Right lobe of liver (tissue), 6 donors: Measurements from ENCODE around the gene UQCR10. TPM values are rescaled to one million over a fixed set of nuclear protein-coding genes. Genes with fewer than 3 reads are reported as not detected.

Source experiments
- ATAC-seq, 4 donors: fragments of 200-7000 bp; cut with Tn5 transposase; one replicate each; pipeline ENCODE4 v1.9.1; 2020; ENCODE audit warnings: mild to moderate bottlenecking in 4 of 4, moderate library complexity in 4 of 4
- DNase-seq, 3 donors: peaks; one replicate each; pipeline ENCODE4 v3.0.0-alpha.2; 2020
- H3K27ac ChIP-seq, 3 donors: fragments of 200-600 bp; one replicate each; pipeline ENCODE4 v1.8.0; 2022
- H3K27me3 ChIP-seq, 2 donors: fragments of 200-600 bp; one replicate each; pipeline ENCODE4 v1.8.0; 2022
- H3K36me3 ChIP-seq, 4 donors: fragments of 200-600 bp; sonication (generic) in 1 of 4; one replicate each; pipeline versions ENCODE4 v1.5.1 to v1.8.0; 2017 to 2022; ENCODE audit warnings: control low read depth in 1 of 4
- H3K4me1 ChIP-seq, 4 donors: fragments of 200-600 bp; sonication (generic) in 1 of 4; one replicate each; pipeline versions ENCODE4 v1.5.1 to v1.8.0; 2017 to 2022; ENCODE audit warnings: control low read depth in 1 of 4
- H3K4me3 ChIP-seq, 3 donors: fragments of 200-600 bp; one replicate each; pipeline ENCODE4 v1.8.0; 2022
- H3K9me3 ChIP-seq, 4 donors: fragments of 200-600 bp; sonication (generic) in 1 of 4; one replicate each; pipeline versions ENCODE4 v1.5.1 to v1.8.0; 2017 to 2022; ENCODE audit warnings: control low read depth in 1 of 4
- CTCF ChIP-seq, 4 donors: fragments of 200-600 bp in 3 of 4; fragments of 450-650 bp in 1 of 4; IDR thresholded peaks; one replicate each; pipeline versions ENCODE4 v1.5.1 to v1.8.0; 2016 to 2022; ENCODE audit warnings: antibody characterized with exemption in 4 of 4, mild to moderate bottlenecking in 2 of 4
- POLR2A ChIP-seq: fragments of 450-650 bp; IDR thresholded peaks from one replicate; pipeline ENCODE4 v1.6.1; 2017; ENCODE audit warnings: antibody characterized with exemption, mild to moderate bottlenecking
- WGBS: methylation state at CpG from one replicate; pipeline ENCODE4 v1.1.6; 2018; ENCODE audit warnings: low coverage, low lambda C conversion rate; ENCODE audit not compliant: insufficient coverage; ENCODE audit errors: missing lambda C conversion rate; 5-methylcytosine and 5-hydroxymethylcytosine counted together
- intact Hi-C, 2 donors: fragments of 100-400 bp; cut with DNase I; formaldehyde crosslinking; loops; one replicate each; pipeline versions ENCODE4 v1.11.2 to v1.14.1; 2022
- small RNA-seq, 2 experiments: library from RNA; depleted of rRNA; stranded (forward); fragments of <200 nt; gene quantifications; one replicate each; pipeline ENCODE3, GENCODE V24; 2016
- total RNA-seq, 6 experiments: library from RNA; depleted of rRNA in 2 of 6; stranded (reverse); fragments of >200 nt in 2 of 6; fragmentation: NEBNext Ultra II Directional in 3 of 6; extraction: Animal tissue kit (Norgen Biotek cat#: 25700) in 3 of 6; gene quantifications; one replicate each; pipeline versions ENCODE4 v1.1.0 to v1.2.4, GENCODE V29; 2016 to 2023
- donor health status: DM: no; HTN: yes; CAD: no.
- donor health status: DM: no; HTN: no; CAD: no.
- donor health status: DM: no; HTN: no; CAD: no.
- donor health status: DM: no; HTN: yes; CAD: no.
- donor health status: DM: no; HTN: yes; CAD: no.

UQCR10 gene
- total RNA-seq, 6 experiments from 2014 or later: 57.4 to 71.6 (median 64.0) TPM

GRCh38 chr22:29819501-29819900 is 52.3 kb downstream of the UQCR10 start:
- ATAC-seq (no peak), DNase-seq (no peak)
- WGBS: 58% methylated on average over 2 of the region's 2 CpGs
- peaks cover 0 to 24% (median 7%) of the 10 kb centered on the region in 4 donors for H3K36me3 ChIP-seq
- H3K27ac ChIP-seq: no peak overlapping the region
- H3K9me3 ChIP-seq: no peaks in the 10 kb centered on the region
- intact Hi-C loops: no loop called here
- TF ChIP-seq POLR2A: no peak
- no peak for TF ChIP-seq CTCF (IDR thresholded peaks at IDR 0.05)
- no peaks in the 10 kb centered on the region for H3K27me3 ChIP-seq
- H3K4me1 ChIP-seq: peaks cover 0 to 65% (median 31%) of the 10 kb centered on the region in 4 donors
- no peak overlapping the region for H3K4me3 ChIP-seq

Small RNA genes within 50 kb of the gene (small RNA-seq; reads per million reads assigned to genes)
- gene RF00019: 0 reads per million in 2 experiments

Other genes starting within 250 kb of the UQCR10 start
- 10 to 100 TPM; 11.9 to 17.4 (median 14.1) TPM for gene THOC5, start 213.6 kb upstream of the UQCR10 start, total RNA-seq
- 100 to 1,000 TPM in 5 of 6 experiments, 10 to 100 TPM in 1; 94.5 to 149 (median 141) TPM for gene NIPSNAP1, start 186.3 kb upstream of the UQCR10 start, total RNA-seq
- gene NF2, start 163.7 kb upstream of the UQCR10 start, total RNA-seq: 10 to 100 TPM in 5 of 6 experiments, 1 to 10 TPM in 1; 9.6 to 24.8 (median 14.0) TPM
- gene CABP7, start 47.4 kb upstream of the UQCR10 start, total RNA-seq: not detected
- 10 to 100 TPM in 5 of 6 experiments, 1 to 10 TPM in 1; 8.9 to 20.5 (median 13.7) TPM for gene ZMAT5, start 362 bp upstream of the UQCR10 start, total RNA-seq
- gene ASCC2, start 70.9 kb downstream of the UQCR10 start, total RNA-seq: 10 to 100 TPM; 41.2 to 56.1 (median 47.4) TPM
- gene MTMR3, start 115.8 kb downstream of the UQCR10 start, total RNA-seq: 10 to 100 TPM; 14.5 to 19.2 (median 18.2) TPM